ENCODE results near the gene GATM. TPM values are rescaled to one million over a fixed set of nuclear protein-coding genes. Genes with fewer than 3 reads are reported as not detected.

The GATM gene
- total and polyA plus RNA-seq, 10 of the 15 experiments (the other 5 are each of a cell fraction or from before 2014, with no cell fraction given) = 11.7 to 83.1 (median 38.2) TPM

DNA sequence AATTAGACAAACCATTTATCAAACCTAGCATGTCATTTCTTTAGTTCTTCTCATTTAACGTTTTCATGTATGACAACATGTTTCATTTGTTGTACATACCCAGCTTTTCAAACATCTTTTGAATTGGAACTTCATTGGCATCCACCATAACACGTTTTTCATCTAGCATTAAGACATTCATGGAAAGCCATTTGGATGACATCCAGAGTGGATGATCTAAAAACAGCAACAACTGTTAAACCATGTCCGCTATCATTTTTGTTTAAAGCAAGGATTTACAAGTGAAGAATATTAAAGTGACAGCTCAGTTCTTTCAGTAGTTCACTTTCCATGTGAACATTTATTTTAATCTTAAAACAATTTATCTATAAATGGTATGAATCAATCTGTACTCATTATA lies 14.5 kb downstream of the GATM start:
- Histone ChIP-seq H3K4me3 (no peak overlapping the region), H3K9me3 (replicated peaks; ENCODE audit: control insufficient read depth, insufficient read depth, low read length) (no peaks in the 10 kb centered on the region), H2AFZ (ENCODE audit: control insufficient read depth, low read depth, low read length) (no peak overlapping the region), H4K20me1 (ENCODE audit: control insufficient read depth, insufficient read depth) (no peaks in the 10 kb centered on the region), H3K36me3 (ENCODE audit: control insufficient read depth in 2 of 2, insufficient read depth in 2 of 2, low read length in 1 of 2) (peaks cover 0 to 12% of the 10 kb centered on the region in 2 experiments; a peak in 2 of 4 replicates), H3K79me2 (ENCODE audit: control insufficient read depth, insufficient read depth, low read length) (no peaks in the 10 kb centered on the region), H3K27me3 (replicated peaks in 1 of 2; ENCODE audit: control insufficient read depth in 2 of 2, insufficient read depth in 2 of 2, low read length in 1 of 2) (no peaks in the 10 kb centered on the region), H3K27ac (ENCODE audit: control insufficient read depth, insufficient read depth) (no peak overlapping the region), H3K4me2 (ENCODE audit: control insufficient read depth, insufficient read depth) (no peak overlapping the region), H3K4me1 (ENCODE audit: control insufficient read depth, insufficient read depth, low read length) (no peaks in the 10 kb centered on the region), H3K9ac (ENCODE audit: control insufficient read depth, insufficient read depth, low read length) (no peak overlapping the region)
- in situ Hi-C loops (cut with MboI) (no loop called here), intact Hi-C loops (cut with micrococcal nuclease; ENCODE audit: unreplicated experiment) (no loop called here)
- DNase-seq (ENCODE audit: low read depth, low spot score) (no peak), ATAC-seq (no peak), FAIRE-seq (no peak)
- CTCF ChIA-PET = interaction anchor here (1.3 to 2.8 kb wide), 4 partner anchors 12 to 195 kb away, joined by 3 to 8 read pairs (median 6); no protein-coding TSS in a partner anchor
- no peak for TF ChIP-seq TAF1 (IDR thresholded peaks at IDR 0.05; ENCODE audit: borderline replicate concordance, low read depth, low read length)
- TF ChIP-seq DPF2 (IDR thresholded peaks at IDR 0.05) = no peak
- TF ChIP-seq SUPT20H (IDR thresholded peaks at IDR 0.05; ENCODE audit: borderline replicate concordance, control insufficient read depth, low read depth, low read length) = no peak
- TF ChIP-seq CHD4 (IDR thresholded peaks at IDR 0.05) = no peak
- TF ChIP-seq MTA3 (IDR thresholded peaks at IDR 0.05; ENCODE audit: borderline replicate concordance, low read length) = no peak
- TF ChIP-seq NRF1 (conservative IDR thresholded peaks at IDR 0.05; ENCODE audit: low read depth, low read length) = no peak
- TF ChIP-seq RELA (IDR thresholded peaks at IDR 0.05; ENCODE audit: borderline replicate concordance, partially characterized antibody) = no peak
- TF ChIP-seq PAX5 (IDR thresholded peaks at IDR 0.05; ENCODE audit: borderline replicate concordance, low read depth, low read length) = no peak
- no peak for TF ChIP-seq IKZF2 (IDR thresholded peaks at IDR 0.05)
- no peak for TF ChIP-seq CBX5 (IDR thresholded peaks at IDR 0.05; ENCODE audit: low read depth)
- no peak for TF ChIP-seq CEBPB (IDR thresholded peaks at IDR 0.05; ENCODE audit: borderline replicate concordance in 1 of 2, low read depth in 2 of 2, low read length in 2 of 2)
- TF ChIP-seq FOXM1 (IDR thresholded peaks at IDR 0.05; ENCODE audit: low read depth, low read length) = no peak
- TF ChIP-seq, protein P1, sequence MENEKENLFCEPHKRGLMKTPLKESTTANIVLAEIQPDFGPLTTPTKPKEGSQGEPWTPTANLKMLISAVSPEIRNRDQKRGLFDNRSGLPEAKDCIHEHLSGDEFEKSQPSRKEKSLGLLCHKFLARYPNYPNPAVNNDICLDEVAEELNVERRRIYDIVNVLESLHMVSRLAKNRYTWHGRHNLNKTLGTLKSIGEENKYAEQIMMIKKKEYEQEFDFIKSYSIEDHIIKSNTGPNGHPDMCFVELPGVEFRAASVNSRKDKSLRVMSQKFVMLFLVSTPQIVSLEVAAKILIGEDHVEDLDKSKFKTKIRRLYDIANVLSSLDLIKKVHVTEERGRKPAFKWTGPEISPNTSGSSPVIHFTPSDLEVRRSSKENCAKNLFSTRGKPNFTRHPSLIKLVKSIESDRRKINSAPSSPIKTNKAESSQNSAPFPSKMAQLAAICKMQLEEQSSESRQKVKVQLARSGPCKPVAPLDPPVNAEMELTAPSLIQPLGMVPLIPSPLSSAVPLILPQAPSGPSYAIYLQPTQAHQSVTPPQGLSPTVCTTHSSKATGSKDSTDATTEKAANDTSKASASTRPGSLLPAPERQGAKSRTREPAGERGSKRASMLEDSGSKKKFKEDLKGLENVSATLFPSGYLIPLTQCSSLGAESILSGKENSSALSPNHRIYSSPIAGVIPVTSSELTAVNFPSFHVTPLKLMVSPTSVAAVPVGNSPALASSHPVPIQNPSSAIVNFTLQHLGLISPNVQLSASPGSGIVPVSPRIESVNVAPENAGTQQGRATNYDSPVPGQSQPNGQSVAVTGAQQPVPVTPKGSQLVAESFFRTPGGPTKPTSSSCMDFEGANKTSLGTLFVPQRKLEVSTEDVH (IDR thresholded peaks at IDR 0.05; ENCODE audit: low read depth, partially characterized antibody) = no peak
- TF ChIP-seq, protein P2, sequence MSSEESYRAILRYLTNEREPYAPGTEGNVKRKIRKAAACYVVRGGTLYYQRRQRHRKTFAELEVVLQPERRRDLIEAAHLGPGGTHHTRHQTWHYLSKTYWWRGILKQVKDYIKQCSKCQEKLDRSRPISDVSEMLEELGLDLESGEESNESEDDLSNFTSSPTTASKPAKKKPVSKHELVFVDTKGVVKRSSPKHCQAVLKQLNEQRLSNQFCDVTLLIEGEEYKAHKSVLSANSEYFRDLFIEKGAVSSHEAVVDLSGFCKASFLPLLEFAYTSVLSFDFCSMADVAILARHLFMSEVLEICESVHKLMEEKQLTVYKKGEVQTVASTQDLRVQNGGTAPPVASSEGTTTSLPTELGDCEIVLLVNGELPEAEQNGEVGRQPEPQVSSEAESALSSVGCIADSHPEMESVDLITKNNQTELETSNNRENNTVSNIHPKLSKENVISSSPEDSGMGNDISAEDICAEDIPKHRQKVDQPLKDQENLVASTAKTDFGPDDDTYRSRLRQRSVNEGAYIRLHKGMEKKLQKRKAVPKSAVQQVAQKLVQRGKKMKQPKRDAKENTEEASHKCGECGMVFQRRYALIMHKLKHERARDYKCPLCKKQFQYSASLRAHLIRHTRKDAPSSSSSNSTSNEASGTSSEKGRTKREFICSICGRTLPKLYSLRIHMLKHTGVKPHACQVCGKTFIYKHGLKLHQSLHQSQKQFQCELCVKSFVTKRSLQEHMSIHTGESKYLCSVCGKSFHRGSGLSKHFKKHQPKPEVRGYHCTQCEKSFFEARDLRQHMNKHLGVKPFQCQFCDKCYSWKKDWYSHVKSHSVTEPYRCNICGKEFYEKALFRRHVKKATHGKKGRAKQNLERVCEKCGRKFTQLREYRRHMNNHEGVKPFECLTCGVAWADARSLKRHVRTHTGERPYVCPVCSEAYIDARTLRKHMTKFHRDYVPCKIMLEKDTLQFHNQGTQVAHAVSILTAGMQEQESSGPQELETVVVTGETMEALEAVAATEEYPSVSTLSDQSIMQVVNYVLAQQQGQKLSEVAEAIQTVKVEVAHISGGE (CRISPR knock-in tag; IDR thresholded peaks at IDR 0.05) = no peak
- no peak for TF ChIP-seq BHLHE40 (IDR thresholded peaks at IDR 0.05; ENCODE audit: borderline replicate concordance in 1 of 2, low read depth in 2 of 2, low read length in 1 of 2)
- SMC1A ChIA-PET (ENCODE audit: uncharacterized antibody, unreplicated experiment) = interaction anchor here (1.5 to 2.1 kb wide), 3 partner anchors 9 to 23 kb away, joined by 5 to 14 read pairs (median 9); no protein-coding TSS in a partner anchor
- no TSS peak for BruUV-seq (replicated peaks)
- RAD21 ChIA-PET (ENCODE audit: unreplicated experiment) = no interaction called here
- POLR2A ChIA-PET = interaction anchor here (1.4 kb wide), 1 partner anchor 9 kb away, joined by 7 read pairs; no protein-coding TSS in a partner anchor
- WGBS (ENCODE audit: insufficient coverage, insufficient replicate concordance, low lambda C conversion rate, missing lambda C conversion rate) = 77% methylated on average over 3 of the region's 3 CpGs

Measured in GM12878 (cell line).